Neutrophil (primary cell): ENCODE data around the gene IGFBP4.

Experiments
- H3K27ac ChIP-seq: fragments of 200-600 bp; sonication (generic); 2 replicates; pipeline ENCODE4 v1.5.1; 2016; ENCODE audit warnings: mild to moderate bottlenecking, moderate library complexity
- H3K27me3 ChIP-seq: fragments of 200-600 bp; sonication (generic); 2 replicates; pipeline ENCODE4 v1.6.0; 2016; ENCODE audit warnings: mild to moderate bottlenecking
- H3K36me3 ChIP-seq: fragments of 200-600 bp; sonication (generic); 2 replicates; pipeline ENCODE4 v1.5.1; 2017
- H3K4me1 ChIP-seq, 2 experiments: fragments of 200-600 bp in 1 of 2; sonication (generic) in 1 of 2; 1 replicate in 1 of 2; 2 replicates in 1 of 2; pipeline versions ENCODE4 v1.5.1 to v1.6.1; 2013 to 2016; ENCODE audit warnings: low read depth in 1 of 2, low read length in 1 of 2, mild to moderate bottlenecking in 1 of 2, moderate library complexity in 1 of 2; ENCODE audit not compliant: control insufficient read depth in 1 of 2, insufficient read depth in 1 of 2
- H3K4me3 ChIP-seq, 2 experiments: fragments of 200-600 bp in 1 of 2; sonication (generic) in 1 of 2; 1 replicate in 1 of 2; 2 replicates in 1 of 2; pipeline ENCODE4 v1.5.1; 2013 to 2016; ENCODE audit warnings: low read depth in 1 of 2, low read length in 1 of 2, mild to moderate bottlenecking in 1 of 2, moderate library complexity in 1 of 2
- H3K9me3 ChIP-seq: fragments of 200-600 bp; sonication (generic); 2 replicates; pipeline ENCODE4 v1.5.1; 2016
- CTCF ChIP-seq: fragments of 200-600 bp; sonication (generic); IDR thresholded peaks from 2 replicates; pipeline ENCODE4 v1.5.1; 2016; ENCODE audit warnings: antibody characterized with exemption

Gene IGFBP4

GRCh38 chr17:40483679-40484078 is 40.4 kb downstream of the IGFBP4 start:
- Histone ChIP-seq H3K9me3 (no peaks in the 10 kb centered on the region), H3K36me3 (no peaks in the 10 kb centered on the region), H3K27me3 (peaks cover 76% of the 10 kb centered on the region), H3K4me3 (no peak overlapping the region), H3K4me1 (peaks cover 0 to 3% of the 10 kb centered on the region in 2 experiments), H3K27ac (no peak overlapping the region)
- TF ChIP-seq CTCF, result no peak

- no peak for TF ChIP-seq CTCF
- no peaks in the 10 kb centered on the region for H3K36me3 ChIP-seq
- H3K27me3 ChIP-seq, result peaks cover 77% of the 10 kb centered on the region
- H3K27ac ChIP-seq, result no peak overlapping the region
- no peaks in the 10 kb centered on the region for H3K9me3 ChIP-seq
- no peak overlapping the region for H3K4me3 ChIP-seq
- H3K4me1 ChIP-seq, result peaks cover 0 to 3% of the 10 kb centered on the region in 2 experiments
Observed at GRCh38 chr17:40484285-40484972, 41.2 kb downstream of the IGFBP4 start.

- H3K36me3 ChIP-seq, result no peaks in the 10 kb centered on the region
- no peaks in the 10 kb centered on the region for H3K9me3 ChIP-seq
- H3K4me1 ChIP-seq, result peaks cover 0 to 3% of the 10 kb centered on the region in 2 experiments
- H3K27me3 ChIP-seq, result peaks cover 75% of the 10 kb centered on the region
- no peak overlapping the region for H3K4me3 ChIP-seq
- no peak for TF ChIP-seq CTCF
- no peak overlapping the region for H3K27ac ChIP-seq
Observed at GRCh38 chr17:40484973-40485530, 41.8 kb downstream of the IGFBP4 start.

GRCh38 chr17:40485851-40486521 is 42.7 kb downstream of the IGFBP4 start:
- Histone ChIP-seq H3K36me3 (no peaks in the 10 kb centered on the region), H3K4me1 (peaks cover 0 to 3% of the 10 kb centered on the region in 2 experiments), H3K4me3 (no peak overlapping the region), H3K27ac (no peak overlapping the region), H3K27me3 (peaks cover 75% of the 10 kb centered on the region), H3K9me3 (no peaks in the 10 kb centered on the region)
- TF ChIP-seq CTCF, result no peak

- Histone ChIP-seq H3K36me3 (no peaks in the 10 kb centered on the region), H3K27me3 (peaks cover 71% of the 10 kb centered on the region), H3K4me1 (peaks cover 0 to 3% of the 10 kb centered on the region in 2 experiments), H3K9me3 (no peaks in the 10 kb centered on the region), H3K27ac (no peak overlapping the region), H3K4me3 (no peak overlapping the region)
- TF ChIP-seq CTCF, result no peak
Observed at GRCh38 chr17:40486522-40487370, 43.5 kb downstream of the IGFBP4 start.
